IMR-90 (cell line): Measurements from ENCODE around the gene RIOK2. TPM values are rescaled to one million over a fixed set of nuclear protein-coding genes. Genes with fewer than 3 reads are reported as not detected.

Experiments used
- ATAC-seq: fragments of 200-7000 bp; cut with Tn5 transposase; 2 replicates; pipeline ENCODE4 v1.9.1; 2020; ENCODE audit warnings: low read depth, mild to moderate bottlenecking, moderate library complexity
- BruUV-seq: library from RNA; stranded (reverse); fragments of 400-500 nt; replicated peaks from 2 replicates; lab custom pipeline; 2021; lab: Mats Ljungman, UMichigan
- CTCF ChIA-PET: fragments of 300-600 bp; formaldehyde crosslinking; extraction: SDS; loops from one replicate; lab custom pipeline; 2021; ENCODE audit warnings: antibody characterized with exemption; lab: Yijun Ruan, JAX
- POLR2A ChIA-PET: fragments of 300-600 bp; sonication (Branson Sonifier 250); formaldehyde crosslinking; loops from one replicate; lab custom pipeline; 2022; ENCODE audit warnings: antibody characterized with exemption; ENCODE audit not compliant: unreplicated experiment; lab: Charles Lee
- DNase-seq: peaks from one replicate; pipeline ENCODE4 v3.0.0; 2013
- H2AFZ ChIP-seq: replicated peaks from 2 replicates; pipeline ENCODE3; 2013; ENCODE audit warnings: low read length, mild to moderate bottlenecking; ENCODE audit not compliant: poor library complexity
- H2AK5ac ChIP-seq: 2 replicates; pipeline ENCODE4 v1.6.1; 2013; ENCODE audit warnings: low read depth, low read length, inconsistent platforms
- H2AK9ac ChIP-seq: replicated peaks from 2 replicates; pipeline ENCODE3; 2013; ENCODE audit warnings: mild to moderate bottlenecking, low read depth, low read length, moderate library complexity; ENCODE audit not compliant: poor library complexity
- H2BK120ac ChIP-seq: 2 replicates; pipeline ENCODE4 v1.6.1; 2013; ENCODE audit warnings: low read depth, low read length, inconsistent platforms
- H2BK15ac ChIP-seq: 3 replicates; pipeline ENCODE4 v1.6.1; 2013; ENCODE audit warnings: low read depth, low read length, inconsistent platforms
- H2BK20ac ChIP-seq: 2 replicates; pipeline ENCODE4 v1.6.1; 2013; ENCODE audit warnings: low read depth, mild to moderate bottlenecking, inconsistent platforms, low read length, moderate library complexity
- H2BK5ac ChIP-seq: 2 replicates; pipeline ENCODE4 v1.6.1; 2013; ENCODE audit warnings: mild to moderate bottlenecking, low read depth, low read length, inconsistent platforms; ENCODE audit not compliant: poor library complexity, severe bottlenecking
- H3K14ac ChIP-seq: replicated peaks from 2 replicates; pipeline ENCODE4 v1.6.1; 2013; ENCODE audit warnings: low read depth, low read length, inconsistent platforms
- H3K18ac ChIP-seq: 2 replicates; pipeline ENCODE4 v1.6.1; 2013; ENCODE audit warnings: low read depth, low read length, control low read depth
- H3K23ac ChIP-seq: 2 replicates; pipeline ENCODE4 v1.6.1; 2013; ENCODE audit warnings: low read depth, low read length, inconsistent platforms
- H3K27ac ChIP-seq: 2 replicates; pipeline ENCODE4 v1.5.1; 2013; ENCODE audit warnings: mild to moderate bottlenecking, control low read depth, low read length; ENCODE audit not compliant: insufficient read depth
- H3K27me3 ChIP-seq: 2 replicates; pipeline ENCODE4 v1.6.1; 2013; ENCODE audit warnings: low read length; ENCODE audit not compliant: control insufficient read depth, insufficient read depth
- H3K36me3 ChIP-seq: 2 replicates; pipeline ENCODE4 v1.6.1; 2013; ENCODE audit warnings: low read length, mixed read lengths; ENCODE audit not compliant: control insufficient read depth, insufficient read depth
- H3K4ac ChIP-seq: 2 replicates; pipeline ENCODE4 v1.6.1; 2013; ENCODE audit warnings: low read depth, low read length, inconsistent platforms
- H3K4me1 ChIP-seq: 2 replicates; pipeline ENCODE4 v1.6.1; 2013; ENCODE audit warnings: low read length, mixed read lengths; ENCODE audit not compliant: control insufficient read depth, insufficient read depth
- H3K4me2 ChIP-seq: 2 replicates; pipeline ENCODE4 v1.6.1; 2013; ENCODE audit warnings: low read depth, mild to moderate bottlenecking, control low read depth, low read length, moderate library complexity
- H3K4me3 ChIP-seq: 2 replicates; pipeline ENCODE4 v1.5.1; 2013; ENCODE audit warnings: low read depth, mild to moderate bottlenecking, control low read depth, low read length, moderate library complexity; ENCODE audit not compliant: insufficient read depth
- H3K56ac ChIP-seq: 2 replicates; pipeline ENCODE4 v1.6.1; 2013; ENCODE audit warnings: low read length, inconsistent platforms; ENCODE audit not compliant: insufficient read depth; ENCODE audit errors: extremely low read depth
- H3K79me1 ChIP-seq, 2 experiments: 2 replicates each; pipeline ENCODE4 v1.6.1; 2013; ENCODE audit warnings: low read length in 2 of 2, inconsistent platforms in 1 of 2, low read depth in 1 of 2
- H3K9ac ChIP-seq: 2 replicates; pipeline ENCODE4 v1.6.1; 2013; ENCODE audit warnings: low read depth, low read length, control low read depth
- H3K9me1 ChIP-seq: 2 replicates; pipeline ENCODE4 v1.6.1; 2013; ENCODE audit warnings: low read length, inconsistent platforms; ENCODE audit not compliant: insufficient read depth
- H3K9me3 ChIP-seq: 2 replicates; pipeline ENCODE4 v1.6.1; 2013; ENCODE audit warnings: low read length; ENCODE audit not compliant: control insufficient read depth, insufficient read depth
- H4K20me1 ChIP-seq: 2 replicates; pipeline ENCODE4 v1.6.1; 2013; ENCODE audit warnings: low read length, inconsistent platforms; ENCODE audit not compliant: insufficient read depth
- H4K5ac ChIP-seq: 2 replicates; pipeline ENCODE4 v1.6.1; 2013; ENCODE audit warnings: mild to moderate bottlenecking, low read depth, low read length, control low read depth
- H4K8ac ChIP-seq, 2 experiments: 2 replicates each; pipeline ENCODE4 v1.6.1; 2013; ENCODE audit warnings: low read depth in 2 of 2, low read length in 2 of 2, control low read depth in 1 of 2, inconsistent platforms in 1 of 2
- H4K91ac ChIP-seq: 2 replicates; pipeline ENCODE4 v1.6.1; 2013; ENCODE audit warnings: low read depth, low read length, inconsistent platforms; ENCODE audit not compliant: insufficient read depth
- CEBPB ChIP-seq: IDR thresholded peaks from 2 replicates; pipeline ENCODE4 v1.6.1; 2012; ENCODE audit warnings: low read depth, low read length, improper control_type of control experiment
- ELK1 ChIP-seq: fragments of 150-350 bp; IDR thresholded peaks from 2 replicates; pipeline ENCODE4 v1.6.1; 2016; ENCODE audit warnings: low read depth, mild to moderate bottlenecking, low read length, moderate library complexity, borderline replicate concordance
- MXI1 ChIP-seq: IDR thresholded peaks from 2 replicates; pipeline ENCODE4 v1.6.1; 2012; ENCODE audit warnings: low read depth, mild to moderate bottlenecking, low read length, moderate library complexity, borderline replicate concordance
- WGBS, 2 experiments: methylation state at CpG; one replicate each; pipeline versions ENCODE4 v1.1.5 to v1.1.7; 2013; ENCODE audit warnings: missing lambda C conversion rate in 2 of 2; ENCODE audit not compliant: insufficient read length in 1 of 2; ENCODE audit errors: extremely low coverage in 2 of 2; 5-methylcytosine and 5-hydroxymethylcytosine counted together
- dilution Hi-C: fragments of 300-500 bp; cut with HindIII; formaldehyde crosslinking; loops from one replicate; pipeline ENCODE4 v1.14.3; 2018; ENCODE audit warnings: low sequenced_read_pairs; ENCODE audit not compliant: unreplicated experiment
- in situ Hi-C: fragments of 300-500 bp; cut with MboI; formaldehyde crosslinking; loops from 3 replicates; pipeline ENCODE4 v1.14.3; 2019; ENCODE audit warnings: low sequenced_read_pairs, inconsistent platforms, mixed read lengths
- intact Hi-C: fragments of 100-400 bp; cut with micrococcal nuclease; formaldehyde crosslinking; loops from 2 replicates; pipeline ENCODE4 v1.10.0; 2022
- polyA plus RNA-seq, 3 experiments: library from polyadenylated mRNA; depleted of rRNA; stranded (reverse); fragments of >200 nt; gene quantifications; 2 replicates each; pipeline ENCODE4 v1.2.3, GENCODE V29; 2012; ENCODE audit warnings: low replicate concordance in 1 of 3
- total RNA-seq: library from RNA; depleted of rRNA; stranded (reverse); fragments of >200 nt; gene quantifications from 2 replicates; pipeline ENCODE4 v1.2.3, GENCODE V29; 2012

RIOK2 gene
- total and polyA plus RNA-seq, 2 of the 4 experiments (the other 2 are of a cell fraction) = 10.7 to 17.7 TPM

DNA sequence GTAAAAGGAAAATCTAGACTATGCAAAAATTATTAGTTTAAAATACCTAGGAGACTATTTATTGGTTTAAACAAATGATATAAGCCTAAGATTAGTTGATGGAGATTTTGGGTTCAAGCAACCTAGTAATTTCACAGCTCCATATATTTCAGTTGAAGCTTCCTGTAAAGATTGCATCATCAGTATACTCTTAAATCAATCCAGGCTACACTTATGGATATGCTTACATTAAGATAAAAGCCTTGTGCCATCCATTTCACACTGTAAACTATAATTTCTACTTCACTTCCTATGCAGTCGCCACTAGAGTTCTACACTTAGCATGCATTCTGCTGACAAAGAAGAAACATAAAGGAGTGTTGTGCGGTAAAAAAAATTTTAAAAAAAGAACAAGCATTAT lies 33.3 kb downstream of the RIOK2 start:
- H4K91ac ChIP-seq = no peak overlapping the region
- ATAC-seq (no peak), DNase-seq (no peak)
- H3K27me3 ChIP-seq = peaks cover 5% of the 10 kb centered on the region; the same call in 1 of the 2 replicates
- no peak overlapping the region for H4K5ac ChIP-seq
- H2AK5ac ChIP-seq = no peak overlapping the region
- H3K4ac ChIP-seq = no peak overlapping the region
- no peak overlapping the region for H2AK9ac ChIP-seq
- in situ Hi-C loops (loop anchor here (25.0 kb wide), 1 partner anchor 537 kb away; no protein-coding TSS in a partner anchor), intact Hi-C loops (no loop called here), dilution Hi-C loops (loop anchor here (25.0 kb wide), 2 partner anchors 262 to 362 kb away; partner anchors contain the start of gene ERAP2)
- H2BK15ac ChIP-seq = no peak overlapping the region
- H3K56ac ChIP-seq = no peak overlapping the region
- H2BK5ac ChIP-seq = no peak overlapping the region
- H2BK20ac ChIP-seq = no peak overlapping the region
- H3K4me1 ChIP-seq = no peaks in the 10 kb centered on the region
- no peak overlapping the region for H3K9ac ChIP-seq
- H3K79me1 ChIP-seq = no peaks in the 10 kb centered on the region
- no peaks in the 10 kb centered on the region for H3K36me3 ChIP-seq
- ChIA-PET POLR2A (no interaction called here), CTCF (interaction anchor here (1.4 kb wide), 1 partner anchor 281 kb away, joined by 4 read pairs; no protein-coding TSS in a partner anchor)
- H3K4me2 ChIP-seq = no peak overlapping the region
- H3K4me3 ChIP-seq = no peak overlapping the region
- TF ChIP-seq CEBPB (peak; percentile 81), MXI1 (no peak), ELK1 (no peak)
- no peak overlapping the region for H2AFZ ChIP-seq
- no peaks in the 10 kb centered on the region for H3K9me1 ChIP-seq
- H4K20me1 ChIP-seq = no peaks in the 10 kb centered on the region
- no peak overlapping the region for H4K8ac ChIP-seq
- H3K14ac ChIP-seq = no peak overlapping the region
- no peak overlapping the region for H3K23ac ChIP-seq
- H3K27ac ChIP-seq = no peak overlapping the region
- H2BK120ac ChIP-seq = no peak overlapping the region
- no peaks in the 10 kb centered on the region for H3K9me3 ChIP-seq
- no TSS peak for BruUV-seq
- no peak overlapping the region for H3K18ac ChIP-seq
- WGBS, 2 experiments = no CpG with 5 or more reads among the region's 2 CpGs
